Fibroblast of lung (primary cell): Measurements from ENCODE around the gene SLC5A1.

Experiments used
- CTCF ChIP-seq, 2 donors: IDR thresholded peaks in 1 of 2; conservative IDR thresholded peaks in 1 of 2; 1 replicate in 1 of 2; 2 replicates in 1 of 2; pipeline ENCODE4 v1.5.1; 2011 to 2012; ENCODE audit warnings: low read length in 2 of 2, control low read depth in 1 of 2, inconsistent platforms in 1 of 2, low read depth in 1 of 2, mild to moderate bottlenecking in 1 of 2
- EZH2 ChIP-seq: IDR thresholded peaks from 2 replicates; pipeline ENCODE4 v1.5.1; 2012; ENCODE audit warnings: low read length, control low read depth, mild to moderate bottlenecking; ENCODE audit errors: missing control alignments

DNA sequence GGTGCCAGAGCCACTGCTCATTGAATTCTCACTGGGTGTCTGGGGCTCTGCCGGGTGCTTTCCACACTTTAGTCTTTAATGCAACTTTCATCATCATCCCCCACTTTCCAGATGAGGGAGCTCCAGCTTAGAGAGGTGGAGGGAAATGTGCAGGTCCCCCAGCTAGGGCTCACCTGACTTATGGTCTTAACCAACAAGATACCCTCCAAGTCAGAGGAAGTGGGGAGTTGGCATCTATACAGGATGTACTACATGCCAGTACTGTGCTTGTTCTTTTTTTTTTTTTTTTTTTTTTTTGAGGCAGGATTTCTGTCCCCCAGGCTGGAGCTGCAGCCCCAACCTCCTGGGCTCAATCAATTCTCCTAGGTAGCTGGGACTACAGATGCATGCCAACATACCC lies 89.7 kb downstream of the SLC5A1 start:
- TF ChIP-seq CTCF (conservative IDR thresholded peaks at IDR 0.05 in 1 of 2, IDR thresholded peaks at IDR 0.05 in 1 of 2; ENCODE audit: low read depth in 1 of 2, low read length in 2 of 2): no peak
- no peak for TF ChIP-seq EZH2
